Right lobe of liver (tissue), 6 donors: ENCODE measurements around the gene FEN1. TPM values are rescaled to one million over a fixed set of nuclear protein-coding genes. Genes with fewer than 3 reads are reported as not detected.

Source experiments
- ATAC-seq, 4 donors: fragments of 200-7000 bp; cut with Tn5 transposase; one replicate each; pipeline ENCODE4 v1.9.1; 2020; ENCODE audit warnings: mild to moderate bottlenecking in 4 of 4, moderate library complexity in 4 of 4
- DNase-seq, 3 donors: peaks; one replicate each; pipeline ENCODE4 v3.0.0-alpha.2; 2020
- H3K27ac ChIP-seq, 3 donors: fragments of 200-600 bp; one replicate each; pipeline ENCODE4 v1.8.0; 2022
- H3K27me3 ChIP-seq, 2 donors: fragments of 200-600 bp; one replicate each; pipeline ENCODE4 v1.8.0; 2022
- H3K36me3 ChIP-seq, 4 donors: fragments of 200-600 bp; sonication (generic) in 1 of 4; one replicate each; pipeline versions ENCODE4 v1.5.1 to v1.8.0; 2017 to 2022; ENCODE audit warnings: control low read depth in 1 of 4
- H3K4me1 ChIP-seq, 4 donors: fragments of 200-600 bp; sonication (generic) in 1 of 4; one replicate each; pipeline versions ENCODE4 v1.5.1 to v1.8.0; 2017 to 2022; ENCODE audit warnings: control low read depth in 1 of 4
- H3K4me3 ChIP-seq, 3 donors: fragments of 200-600 bp; one replicate each; pipeline ENCODE4 v1.8.0; 2022
- H3K9me3 ChIP-seq, 4 donors: fragments of 200-600 bp; sonication (generic) in 1 of 4; one replicate each; pipeline versions ENCODE4 v1.5.1 to v1.8.0; 2017 to 2022; ENCODE audit warnings: control low read depth in 1 of 4
- CTCF ChIP-seq, 4 donors: fragments of 200-600 bp in 3 of 4; fragments of 450-650 bp in 1 of 4; IDR thresholded peaks; one replicate each; pipeline versions ENCODE4 v1.5.1 to v1.8.0; 2016 to 2022; ENCODE audit warnings: antibody characterized with exemption in 4 of 4, mild to moderate bottlenecking in 2 of 4
- POLR2A ChIP-seq: fragments of 450-650 bp; IDR thresholded peaks from one replicate; pipeline ENCODE4 v1.6.1; 2017; ENCODE audit warnings: antibody characterized with exemption, mild to moderate bottlenecking
- WGBS: methylation state at CpG from one replicate; pipeline ENCODE4 v1.1.6; 2018; ENCODE audit warnings: low coverage, low lambda C conversion rate; ENCODE audit not compliant: insufficient coverage; ENCODE audit errors: missing lambda C conversion rate; 5-methylcytosine and 5-hydroxymethylcytosine counted together
- intact Hi-C, 2 donors: fragments of 100-400 bp; cut with DNase I; formaldehyde crosslinking; loops; one replicate each; pipeline versions ENCODE4 v1.11.2 to v1.14.1; 2022
- total RNA-seq, 6 experiments: library from RNA; depleted of rRNA in 2 of 6; stranded (reverse); fragments of >200 nt in 2 of 6; fragmentation: NEBNext Ultra II Directional in 3 of 6; extraction: Animal tissue kit (Norgen Biotek cat#: 25700) in 3 of 6; gene quantifications; one replicate each; pipeline versions ENCODE4 v1.1.0 to v1.2.4, GENCODE V29; 2016 to 2023
- donor health status: DM: no; HTN: yes; CAD: no.
- donor health status: DM: no; HTN: no; CAD: no.
- donor health status: DM: no; HTN: no; CAD: no.
- donor health status: DM: no; HTN: yes; CAD: no.
- donor health status: DM: no; HTN: yes; CAD: no.

Gene FEN1
- total RNA-seq, 6 experiments from 2014 or later, result 4.0 to 13.3 (median 5.4) TPM

GRCh38 chr11:61769946-61770683 is 22.6 kb upstream of the FEN1 start:
- WGBS, result 81% methylated on average over 10 of the region's 20 CpGs
- ATAC-seq (no peak), DNase-seq (no peak)
- Histone ChIP-seq H3K4me3 (no peak overlapping the region), H3K4me1 (peaks cover 0 to 37% (median 6%) of the 10 kb centered on the region in 4 donors), H3K27me3 (no peaks in the 10 kb centered on the region), H3K27ac (no peak overlapping the region), H3K9me3 (no peaks in the 10 kb centered on the region), H3K36me3 (no peaks in the 10 kb centered on the region)
- intact Hi-C loops, result no loop called here
- TF ChIP-seq CTCF (IDR thresholded peaks at IDR 0.05) (no peak), POLR2A (no peak)

- WGBS, result 80% methylated on average over 3 of the region's 15 CpGs
- H3K36me3 ChIP-seq, result no peaks in the 10 kb centered on the region
- no peaks in the 10 kb centered on the region for H3K27me3 ChIP-seq
- TF ChIP-seq POLR2A (no peak), CTCF (IDR thresholded peaks at IDR 0.05) (no peak)
- intact Hi-C loops, result no loop called here
- DNase-seq, result no peak
- H3K27ac ChIP-seq, result no peak overlapping the region
- no peak overlapping the region for H3K4me3 ChIP-seq
- peaks cover 0 to 33% (median 6%) of the 10 kb centered on the region in 4 donors for H3K4me1 ChIP-seq
- H3K9me3 ChIP-seq, result no peaks in the 10 kb centered on the region
- ATAC-seq, result no peak
These were observed 21.4 kb upstream of the FEN1 start for GRCh38 chr11:61771195-61771894.

DNA sequence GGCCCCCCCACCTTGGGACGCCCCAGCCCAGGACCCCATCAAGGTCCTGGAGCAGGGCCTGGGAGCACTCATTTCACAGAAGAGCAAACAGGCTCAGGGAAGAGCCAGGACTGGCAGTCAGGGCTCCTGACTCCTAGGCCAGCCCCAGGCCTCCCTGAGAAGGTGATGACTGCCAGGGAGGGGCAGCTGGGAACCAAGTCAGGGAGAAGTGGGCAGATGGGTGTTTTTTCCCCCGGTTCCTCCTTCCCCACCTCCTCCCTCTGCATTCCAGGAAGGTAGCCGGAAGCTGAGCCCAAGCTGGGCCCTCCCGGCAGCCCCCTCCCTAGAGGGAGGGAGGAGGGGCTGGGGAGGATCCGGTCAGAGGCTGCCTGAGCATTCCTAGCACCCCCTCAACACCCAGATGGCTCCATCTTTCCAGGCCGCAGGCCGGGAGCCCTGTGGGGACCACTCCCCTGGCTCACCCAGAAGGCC is 20.7 kb upstream of the FEN1 start:
- intact Hi-C loops, result no loop called here
- no peak for ATAC-seq

GRCh38 chr11:61773356-61773755 is 19.4 kb upstream of the FEN1 start:
- Histone ChIP-seq H3K9me3 (no peaks in the 10 kb centered on the region), H3K4me1 (peaks cover 0 to 19% (median 6%) of the 10 kb centered on the region in 4 donors), H3K27me3 (no peaks in the 10 kb centered on the region), H3K4me3 (no peak overlapping the region), H3K27ac (no peak overlapping the region), H3K36me3 (no peaks in the 10 kb centered on the region)
- no peak for DNase-seq
- intact Hi-C loops, result no loop called here
- TF ChIP-seq CTCF (IDR thresholded peaks at IDR 0.05) (no peak), POLR2A (no peak)
- ATAC-seq, result no peak
- WGBS, result 75% methylated on average over 1 of the region's 10 CpGs

More for the DNA sequence above, 20.7 kb upstream of the FEN1 start:
- Histone ChIP-seq H3K27ac (no peak overlapping the region), H3K9me3 (no peaks in the 10 kb centered on the region), H3K36me3 (no peaks in the 10 kb centered on the region), H3K4me3 (no peak overlapping the region), H3K27me3 (no peaks in the 10 kb centered on the region), H3K4me1 (peaks cover 0 to 26% (median 6%) of the 10 kb centered on the region in 4 donors)
- TF ChIP-seq POLR2A, result no peak
- TF ChIP-seq CTCF (IDR thresholded peaks at IDR 0.05), result no peak
- DNase-seq, result no peak
- no CpG with 5 or more reads among the region's 7 CpGs for WGBS
